RWPE2 (cell line): ENCODE data around the gene KIAA0319L.

Experiments used
- ATAC-seq: fragments of 200-7000 bp; cut with Tn5 transposase; 3 replicates; pipeline ENCODE4 v1.9.1; 2021; ENCODE audit warnings: low read depth
- DNase-seq: peaks from one replicate; pipeline ENCODE4 v3.0.0-alpha.2; 2020; ENCODE audit warnings: low spot score
- H3K27ac ChIP-seq: fragments of 450-650 bp; 2 replicates; pipeline ENCODE4 v1.5.1; 2017; ENCODE audit warnings: mild to moderate bottlenecking; ENCODE audit not compliant: poor library complexity, severe bottlenecking
- H3K27me3 ChIP-seq: fragments of 250-450 bp; sonication (Bioruptor Pico); 2 replicates; pipeline ENCODE4 v1.5.1; 2021; ENCODE audit warnings: mild to moderate bottlenecking, moderate library complexity; ENCODE audit not compliant: insufficient read depth, poor library complexity, severe bottlenecking
- H3K36me3 ChIP-seq: fragments of 250-450 bp; sonication (Bioruptor Pico); 2 replicates; pipeline ENCODE4 v1.5.1; 2020; ENCODE audit warnings: low read depth, mild to moderate bottlenecking, moderate library complexity
- H3K4me1 ChIP-seq: fragments of 250-450 bp; sonication (Bioruptor Pico); 2 replicates; pipeline ENCODE4 v1.5.1; 2021; ENCODE audit warnings: mild to moderate bottlenecking, moderate library complexity; ENCODE audit not compliant: insufficient read depth, poor library complexity, severe bottlenecking
- H3K4me3 ChIP-seq: fragments of 250-450 bp; sonication (Bioruptor Pico); 2 replicates; pipeline ENCODE4 v1.5.1; 2021; ENCODE audit warnings: mild to moderate bottlenecking, moderate library complexity; ENCODE audit not compliant: severe bottlenecking
- H3K9me3 ChIP-seq: fragments of 250-450 bp; sonication (Bioruptor Pico); 2 replicates; pipeline ENCODE4 v1.5.1; 2021; ENCODE audit warnings: mild to moderate bottlenecking, moderate library complexity; ENCODE audit not compliant: severe bottlenecking
- CTCF ChIP-seq: fragments of 450-650 bp; IDR thresholded peaks from one replicate; pipeline ENCODE4 v1.5.1; 2017; ENCODE audit warnings: mild to moderate bottlenecking, moderate library complexity; ENCODE audit not compliant: poor library complexity, severe bottlenecking

Gene KIAA0319L

GRCh38 chr1:35594005-35594760, 37.0 kb upstream of the KIAA0319L start:
- TF ChIP-seq CTCF: no peak
- no peak overlapping the region for H3K27ac ChIP-seq
- DNase-seq: no peak
- no peak overlapping the region for H3K4me3 ChIP-seq
- no peaks in the 10 kb centered on the region for H3K9me3 ChIP-seq
- ATAC-seq: no peak
- H3K36me3 ChIP-seq: no peaks in the 10 kb centered on the region; the same call in 1 of the 2 replicates
- no peaks in the 10 kb centered on the region for H3K27me3 ChIP-seq
- H3K4me1 ChIP-seq: no peaks in the 10 kb centered on the region

GRCh38 chr1:35592991-35593769, 36.0 kb upstream of the KIAA0319L start:
- no peak for ATAC-seq
- H3K27ac ChIP-seq: no peak overlapping the region
- H3K4me3 ChIP-seq: no peak overlapping the region
- H3K36me3 ChIP-seq: no peaks in the 10 kb centered on the region; the same call in 1 of the 2 replicates
- no peaks in the 10 kb centered on the region for H3K4me1 ChIP-seq
- no peaks in the 10 kb centered on the region for H3K27me3 ChIP-seq
- no peak for TF ChIP-seq CTCF
- no peak for DNase-seq
- H3K9me3 ChIP-seq: no peaks in the 10 kb centered on the region

GRCh38 chr1:35591211-35591610, 34.0 kb upstream of the KIAA0319L start:
- H3K27me3 ChIP-seq: no peaks in the 10 kb centered on the region
- no peaks in the 10 kb centered on the region for H3K36me3 ChIP-seq
- H3K9me3 ChIP-seq: no peaks in the 10 kb centered on the region
- no peak for ATAC-seq
- H3K4me3 ChIP-seq: no peak overlapping the region
- no peak for DNase-seq
- no peak overlapping the region for H3K27ac ChIP-seq
- TF ChIP-seq CTCF: no peak
- no peaks in the 10 kb centered on the region for H3K4me1 ChIP-seq

GRCh38 chr1:35590476-35591040, 33.4 kb upstream of the KIAA0319L start:
- H3K36me3 ChIP-seq: no peaks in the 10 kb centered on the region
- no peak overlapping the region for H3K4me3 ChIP-seq
- TF ChIP-seq CTCF: no peak
- no peak overlapping the region for H3K27ac ChIP-seq
- no peaks in the 10 kb centered on the region for H3K27me3 ChIP-seq
- no peaks in the 10 kb centered on the region for H3K9me3 ChIP-seq
- DNase-seq (no peak), ATAC-seq (no peak)
- no peaks in the 10 kb centered on the region for H3K4me1 ChIP-seq
